Muscle layer of colon (tissue), 2 donors: ENCODE data around the gene FOXD4L6.
"Not testable (repeated sequence)": the region's sequence is repeated elsewhere in the genome, so short reads cannot be mapped to it uniquely, and the experiment has no call there.

Experiments used
- H3K27ac ChIP-seq: one replicate; pipeline ENCODE4 v1.7.0; 2013; ENCODE audit warnings: low read depth, mild to moderate bottlenecking, low read length, moderate library complexity
- H3K27me3 ChIP-seq, 2 donors: one replicate each; pipeline ENCODE4 v1.7.0; 2013; ENCODE audit warnings: low read length in 2 of 2, mild to moderate bottlenecking in 2 of 2; ENCODE audit not compliant: insufficient read depth in 2 of 2, control insufficient read depth in 1 of 2
- H3K36me3 ChIP-seq: one replicate; pipeline ENCODE4 v1.7.0; 2013; ENCODE audit warnings: mild to moderate bottlenecking, low read length; ENCODE audit not compliant: insufficient read depth
- H3K4me1 ChIP-seq: one replicate; pipeline ENCODE4 v1.7.0; 2013; ENCODE audit warnings: mild to moderate bottlenecking, low read length; ENCODE audit not compliant: insufficient read depth
- H3K4me3 ChIP-seq, 2 donors: one replicate each; pipeline ENCODE4 v1.7.0; 2013; ENCODE audit warnings: low read length in 2 of 2, low read depth in 1 of 2, mild to moderate bottlenecking in 1 of 2, moderate library complexity in 1 of 2
- H3K9ac ChIP-seq: one replicate; pipeline ENCODE4 v1.7.0; 2013; ENCODE audit warnings: low read length
- H3K9me3 ChIP-seq: one replicate; pipeline ENCODE4 v1.7.0; 2013; ENCODE audit warnings: mild to moderate bottlenecking, low read length
- donor health status: abdominal sarcoma.
- donor health status: Adenocarcinoma of cecum.

Gene FOXD4L6

DNA sequence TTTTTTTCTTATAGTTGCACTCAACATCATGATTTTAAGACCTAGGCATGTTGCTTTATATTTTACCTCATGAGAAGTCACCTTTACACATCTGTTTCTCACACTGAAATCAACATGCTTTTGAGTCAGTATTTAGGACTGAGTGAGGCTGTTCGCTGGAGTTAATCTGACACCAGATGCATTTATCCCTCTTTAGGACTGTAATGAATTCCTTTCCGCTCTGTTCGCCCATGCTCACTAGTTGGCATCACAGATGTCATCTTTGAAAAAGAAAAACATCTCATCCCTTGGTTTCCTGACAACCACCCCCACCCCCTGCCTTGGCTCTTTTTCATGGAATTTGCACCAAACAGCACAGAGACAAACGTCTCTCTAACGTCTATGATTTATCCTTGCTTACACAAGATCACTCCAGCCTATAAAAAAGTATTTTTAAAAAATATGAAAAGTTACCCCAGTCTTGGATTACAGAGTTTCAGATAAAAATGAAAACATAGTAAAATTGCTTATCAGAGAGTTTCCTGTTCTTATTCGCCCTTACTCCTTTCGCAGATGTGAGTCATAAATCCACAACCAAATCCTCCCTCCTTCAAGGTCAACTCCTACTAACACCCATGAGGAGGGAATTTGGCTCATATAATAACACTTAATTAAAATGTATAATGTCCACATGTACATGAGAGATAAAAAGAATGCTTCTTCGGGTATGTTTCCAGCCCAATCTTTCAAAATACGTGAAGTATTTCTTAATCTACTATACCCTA lies 34.3 kb downstream of the FOXD4L6 start:
- not testable (repeated sequence) for H3K4me1 ChIP-seq, H3K9ac ChIP-seq, H3K27me3 ChIP-seq, H3K4me3 ChIP-seq, H3K36me3 ChIP-seq, H3K9me3 ChIP-seq, H3K27ac ChIP-seq

DNA sequence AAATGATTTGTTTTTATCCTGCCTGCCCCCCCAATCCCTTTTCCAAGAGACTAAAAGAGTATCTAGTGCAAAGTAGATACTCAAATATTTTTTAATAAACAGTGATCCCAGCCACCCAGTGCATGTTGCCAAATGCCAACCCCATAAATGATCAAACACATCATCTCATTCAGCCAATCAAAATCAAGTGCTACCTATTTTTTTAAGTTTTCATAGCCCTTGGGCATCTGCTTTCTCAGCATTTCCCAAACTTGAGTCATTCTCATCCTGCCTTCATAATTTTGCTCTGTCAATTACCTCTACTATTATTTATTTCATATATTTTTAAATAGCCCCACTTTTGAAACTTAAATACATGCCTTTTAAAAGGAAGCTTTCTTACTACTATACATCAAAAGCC lies 37.6 kb downstream of the FOXD4L6 start:
- not testable (repeated sequence) for H3K4me1 ChIP-seq, H3K27me3 ChIP-seq, H3K4me3 ChIP-seq, H3K9me3 ChIP-seq, H3K27ac ChIP-seq, H3K36me3 ChIP-seq, H3K9ac ChIP-seq

DNA sequence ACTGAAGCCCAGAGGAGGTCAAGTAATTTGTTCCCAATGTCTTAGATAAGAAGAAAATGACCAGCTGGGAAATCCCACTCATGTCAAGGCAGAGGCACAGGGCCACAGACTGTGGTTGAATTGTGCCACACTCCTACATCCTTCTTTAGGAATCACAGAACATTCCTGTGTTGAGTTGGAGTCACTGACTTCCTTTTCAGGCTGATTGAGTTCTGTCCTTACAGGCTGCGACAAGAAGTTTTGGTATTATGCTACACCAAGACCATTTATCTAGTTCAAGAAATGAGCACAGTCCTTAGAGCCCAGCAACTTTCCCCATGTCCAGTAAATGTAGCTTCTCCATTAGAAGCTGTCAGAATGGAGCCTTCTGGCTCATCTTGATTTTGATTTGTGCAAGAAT lies 38.1 kb downstream of the FOXD4L6 start:
- not testable (repeated sequence) for H3K36me3 ChIP-seq, H3K9me3 ChIP-seq, H3K27ac ChIP-seq, H3K4me3 ChIP-seq, H3K27me3 ChIP-seq, H3K9ac ChIP-seq, H3K4me1 ChIP-seq

DNA sequence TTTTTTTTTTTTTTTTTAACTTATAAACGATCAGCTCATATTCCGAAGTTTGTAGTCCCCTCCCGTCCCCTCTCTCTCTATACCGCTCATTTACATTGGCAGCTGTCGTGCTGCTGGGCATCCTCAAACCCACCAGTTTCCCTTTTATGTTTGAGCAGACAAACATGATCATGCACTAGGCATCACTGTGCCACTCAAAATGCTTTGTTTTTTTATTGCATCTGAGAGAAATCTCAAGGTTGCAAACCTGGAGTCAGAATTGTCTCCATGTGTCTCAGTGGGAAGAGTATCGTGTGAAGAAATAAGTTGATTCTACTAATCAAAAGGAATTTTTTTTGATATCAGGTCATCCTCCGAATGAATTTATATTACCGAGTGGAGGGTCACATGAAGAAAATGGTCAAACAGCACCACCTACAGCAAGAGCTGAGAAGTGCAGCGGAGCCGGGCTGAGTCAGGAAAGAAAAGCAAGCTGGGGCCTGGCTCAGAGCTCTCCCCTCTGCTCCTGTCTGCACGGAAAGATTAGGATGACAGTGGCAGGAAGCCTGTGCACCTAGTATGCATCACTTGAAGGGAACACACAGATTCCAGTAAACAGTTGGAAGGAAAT lies 39.9 kb downstream of the FOXD4L6 start:
- H3K4me3 ChIP-seq, H3K9me3 ChIP-seq, H3K27me3 ChIP-seq, H3K27ac ChIP-seq, H3K36me3 ChIP-seq, H3K9ac ChIP-seq, H3K4me1 ChIP-seq: not testable (repeated sequence)

DNA sequence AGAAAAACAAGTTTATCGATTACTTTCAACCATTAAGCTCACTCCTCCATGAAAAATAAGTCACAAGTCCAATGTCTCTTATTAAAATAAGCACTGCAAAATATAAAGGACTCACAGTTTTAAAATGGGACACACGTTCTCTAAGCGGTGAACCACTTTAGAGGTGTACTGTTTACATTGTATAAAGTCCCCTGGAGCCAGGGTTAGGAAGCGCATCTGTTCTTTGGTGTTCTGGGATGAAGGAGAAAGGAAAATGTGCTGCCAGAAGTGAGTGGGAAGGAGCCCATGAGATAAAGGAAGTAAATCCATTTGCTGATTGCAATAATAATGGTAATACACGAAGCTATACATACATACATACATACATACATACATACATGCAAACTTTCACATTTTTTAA lies 40.6 kb downstream of the FOXD4L6 start:
- not testable (repeated sequence) for H3K9me3 ChIP-seq, H3K4me1 ChIP-seq, H3K36me3 ChIP-seq, H3K27ac ChIP-seq, H3K4me3 ChIP-seq, H3K27me3 ChIP-seq, H3K9ac ChIP-seq

DNA sequence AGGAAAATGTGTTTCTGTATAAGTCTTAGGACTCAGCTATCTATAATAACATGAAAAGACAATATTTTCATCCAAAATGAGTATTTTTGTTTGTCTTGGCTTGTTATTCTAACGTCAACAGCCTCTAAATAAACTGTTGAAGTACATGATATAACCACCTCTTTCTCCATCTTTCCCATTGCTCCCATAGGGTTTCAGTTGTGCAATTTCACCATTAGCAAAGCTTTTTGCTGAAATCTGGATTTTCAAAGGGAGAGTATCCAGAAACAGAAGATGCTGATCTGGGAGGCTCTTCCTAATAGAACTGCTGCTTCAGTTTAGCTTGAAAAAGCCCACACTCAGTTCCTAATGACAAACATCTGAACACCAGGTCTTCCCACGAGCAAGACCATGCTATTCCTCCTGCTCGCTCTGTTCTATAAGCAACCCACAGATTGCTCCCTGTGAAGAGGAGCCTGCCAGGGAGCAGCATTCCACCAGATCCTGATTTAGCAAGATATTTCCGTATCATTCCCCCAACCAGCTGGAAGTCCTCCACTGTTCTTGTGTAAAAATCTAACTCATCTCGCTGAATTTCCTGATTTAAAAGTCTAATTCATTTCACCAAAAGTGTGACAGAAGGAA lies 41.2 kb downstream of the FOXD4L6 start:
- not testable (repeated sequence) for H3K27me3 ChIP-seq, H3K4me3 ChIP-seq, H3K9ac ChIP-seq, H3K4me1 ChIP-seq, H3K36me3 ChIP-seq, H3K27ac ChIP-seq, H3K9me3 ChIP-seq

DNA sequence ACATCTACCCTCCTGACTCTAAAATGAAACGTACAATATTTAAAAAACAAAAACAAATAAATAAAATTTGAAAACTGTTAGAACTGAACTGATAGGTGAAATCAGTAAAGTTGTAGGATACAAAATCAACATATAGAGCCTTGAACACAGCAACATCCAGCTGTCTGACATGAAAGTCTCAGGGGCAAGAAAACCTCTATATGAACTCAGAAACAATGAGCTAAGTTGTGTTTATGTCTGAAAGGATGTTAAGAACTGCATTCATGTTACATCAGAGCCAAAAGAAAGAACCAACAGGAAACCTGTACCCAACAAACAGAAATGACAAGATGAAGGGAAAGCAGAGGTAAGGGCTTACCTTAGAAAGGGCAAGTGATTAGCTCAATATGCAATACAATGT lies 41.8 kb downstream of the FOXD4L6 start:
- not testable (repeated sequence) for H3K4me3 ChIP-seq, H3K4me1 ChIP-seq, H3K9me3 ChIP-seq, H3K27ac ChIP-seq, H3K9ac ChIP-seq, H3K36me3 ChIP-seq, H3K27me3 ChIP-seq

DNA sequence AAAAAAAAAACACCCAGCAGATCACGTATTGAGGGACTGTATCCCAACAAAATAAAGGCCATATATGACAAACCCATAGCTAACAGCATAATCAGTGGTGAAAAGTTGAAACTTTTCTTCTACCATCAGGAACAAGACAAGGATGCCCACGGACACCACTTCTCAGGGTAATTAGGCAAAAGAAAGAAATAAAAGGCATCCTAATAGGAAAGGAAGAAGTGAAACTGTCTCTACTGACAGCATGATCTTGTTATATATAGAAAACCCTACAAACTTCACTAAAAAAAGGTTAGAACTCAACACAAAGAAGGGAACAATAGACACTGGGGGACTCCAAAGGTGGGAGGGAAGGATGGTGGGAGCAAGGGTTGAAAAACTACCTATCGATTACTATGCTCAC lies 42.3 kb downstream of the FOXD4L6 start:
- not testable (repeated sequence) for H3K9me3 ChIP-seq, H3K4me3 ChIP-seq, H3K27me3 ChIP-seq, H3K36me3 ChIP-seq, H3K9ac ChIP-seq, H3K4me1 ChIP-seq, H3K27ac ChIP-seq

DNA sequence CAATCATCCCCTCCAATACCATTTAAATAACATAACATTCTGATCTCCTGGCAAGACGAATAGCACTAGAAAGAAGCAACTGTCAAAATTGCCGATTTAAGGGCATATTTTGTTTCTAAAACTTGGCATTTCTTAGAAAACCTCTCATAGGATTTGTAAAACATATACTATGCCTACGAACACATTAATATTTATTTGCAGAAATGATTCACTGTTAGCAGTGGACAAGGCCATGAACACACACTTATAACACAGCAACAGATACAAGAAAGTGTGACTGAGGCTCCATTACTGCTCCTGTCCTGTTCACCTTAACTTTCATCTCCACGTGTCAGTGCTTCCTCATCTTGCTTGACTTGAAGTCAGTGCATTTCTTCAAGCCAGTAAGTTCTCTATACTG lies 46.1 kb downstream of the FOXD4L6 start:
- H3K9me3 ChIP-seq: not testable (repeated sequence)

DNA sequence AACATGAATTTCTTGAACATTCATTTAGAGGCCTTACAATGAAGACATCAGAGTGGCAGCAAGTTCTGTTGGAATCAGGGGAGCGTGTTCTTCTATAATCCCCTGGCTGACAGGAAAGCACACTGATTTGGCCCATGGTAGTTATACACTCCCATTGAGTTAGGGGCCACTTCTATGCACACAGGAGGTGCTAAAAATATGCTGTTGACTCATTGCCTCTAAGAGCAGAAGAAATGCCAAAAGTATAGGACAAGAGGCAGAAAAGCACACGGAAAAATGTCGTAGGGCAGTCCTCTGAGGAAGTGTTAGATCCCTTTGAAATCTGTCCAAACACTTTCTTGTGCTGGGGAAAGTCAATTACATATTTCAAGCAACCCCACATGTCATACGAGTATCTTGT lies 49.0 kb downstream of the FOXD4L6 start:
- not testable (repeated sequence) for H3K4me1 ChIP-seq, H3K27me3 ChIP-seq, H3K4me3 ChIP-seq, H3K36me3 ChIP-seq, H3K9me3 ChIP-seq, H3K9ac ChIP-seq, H3K27ac ChIP-seq

More for the DNA sequence above, 46.1 kb downstream of the FOXD4L6 start:
- H3K4me1 ChIP-seq, H3K9ac ChIP-seq, H3K27me3 ChIP-seq, H3K36me3 ChIP-seq, H3K4me3 ChIP-seq, H3K27ac ChIP-seq: not testable (repeated sequence)

DNA sequence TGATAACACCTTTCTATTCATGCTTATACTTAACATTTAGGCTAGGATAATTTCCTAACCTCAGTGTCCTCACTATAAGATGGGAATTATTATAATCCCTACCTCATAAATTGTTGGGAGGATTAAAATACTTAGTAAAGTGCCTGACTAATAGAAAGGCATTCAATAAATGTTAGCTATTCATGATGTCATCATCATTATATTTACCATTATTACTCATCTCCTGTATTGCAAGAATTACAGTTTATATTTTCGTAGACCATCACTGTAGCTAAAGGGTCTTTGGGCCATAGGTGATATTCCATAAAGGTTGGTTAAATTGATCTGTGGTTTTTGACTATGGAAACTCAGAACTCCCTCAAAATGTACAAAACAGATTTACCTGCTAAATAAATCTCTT lies 50.9 kb downstream of the FOXD4L6 start:
- H3K36me3 ChIP-seq, H3K4me3 ChIP-seq, H3K27me3 ChIP-seq, H3K9me3 ChIP-seq, H3K4me1 ChIP-seq, H3K27ac ChIP-seq, H3K9ac ChIP-seq: not testable (repeated sequence)
